Fibroblast of villous mesenchyme (primary cell): ENCODE data around the gene PELI3. TPM values are rescaled to one million over a fixed set of nuclear protein-coding genes. Genes with fewer than 3 reads are reported as not detected.

Experiments used
- DNase-seq: peaks from one replicate; pipeline ENCODE4 v3.0.0-alpha.2; 2010; ENCODE audit warnings: low read depth
- H3K4me3 ChIP-seq: 2 replicates; pipeline ENCODE4 v1.5.1; 2011; ENCODE audit warnings: low read depth, mild to moderate bottlenecking, low read length
- total RNA-seq: library from RNA; depleted of rRNA; stranded (reverse); fragments of >200 nt; gene quantifications from 2 replicates; pipeline ENCODE4 v1.2.3, GENCODE V29; 2012
- TF ChIP-seq, protein P1 (sequence below): IDR thresholded peaks from 2 replicates; pipeline ENCODE4 v1.5.1; 2012; ENCODE audit warnings: low read depth, mild to moderate bottlenecking, low read length; ENCODE audit not compliant: insufficient read depth

PELI3 gene
- total RNA-seq, 1 donor = 10.8 TPM

DNA sequence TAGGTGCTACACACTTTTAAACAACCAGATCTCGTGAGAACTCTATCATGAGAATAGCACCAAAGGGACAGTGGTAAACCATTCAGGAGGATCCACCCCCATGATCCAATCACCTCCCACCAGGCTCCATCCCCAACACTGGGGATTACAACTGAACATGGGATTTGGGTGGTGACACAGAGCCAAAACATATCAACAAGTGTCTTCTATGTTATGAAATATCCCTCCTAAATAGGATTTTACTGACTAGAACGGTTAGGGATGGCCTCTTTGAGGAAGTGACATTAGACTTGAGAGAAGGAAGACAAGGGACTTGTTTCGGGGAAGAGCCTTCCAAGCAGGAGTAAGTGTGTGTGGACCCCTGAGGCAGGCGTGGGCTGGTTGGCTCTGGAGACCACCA is 16.1 kb upstream of the PELI3 start:
- no peak for DNase-seq
- TF ChIP-seq, protein P1, sequence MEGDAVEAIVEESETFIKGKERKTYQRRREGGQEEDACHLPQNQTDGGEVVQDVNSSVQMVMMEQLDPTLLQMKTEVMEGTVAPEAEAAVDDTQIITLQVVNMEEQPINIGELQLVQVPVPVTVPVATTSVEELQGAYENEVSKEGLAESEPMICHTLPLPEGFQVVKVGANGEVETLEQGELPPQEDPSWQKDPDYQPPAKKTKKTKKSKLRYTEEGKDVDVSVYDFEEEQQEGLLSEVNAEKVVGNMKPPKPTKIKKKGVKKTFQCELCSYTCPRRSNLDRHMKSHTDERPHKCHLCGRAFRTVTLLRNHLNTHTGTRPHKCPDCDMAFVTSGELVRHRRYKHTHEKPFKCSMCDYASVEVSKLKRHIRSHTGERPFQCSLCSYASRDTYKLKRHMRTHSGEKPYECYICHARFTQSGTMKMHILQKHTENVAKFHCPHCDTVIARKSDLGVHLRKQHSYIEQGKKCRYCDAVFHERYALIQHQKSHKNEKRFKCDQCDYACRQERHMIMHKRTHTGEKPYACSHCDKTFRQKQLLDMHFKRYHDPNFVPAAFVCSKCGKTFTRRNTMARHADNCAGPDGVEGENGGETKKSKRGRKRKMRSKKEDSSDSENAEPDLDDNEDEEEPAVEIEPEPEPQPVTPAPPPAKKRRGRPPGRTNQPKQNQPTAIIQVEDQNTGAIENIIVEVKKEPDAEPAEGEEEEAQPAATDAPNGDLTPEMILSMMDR = no peak
- H3K4me3 ChIP-seq = no peak overlapping the region

DNA sequence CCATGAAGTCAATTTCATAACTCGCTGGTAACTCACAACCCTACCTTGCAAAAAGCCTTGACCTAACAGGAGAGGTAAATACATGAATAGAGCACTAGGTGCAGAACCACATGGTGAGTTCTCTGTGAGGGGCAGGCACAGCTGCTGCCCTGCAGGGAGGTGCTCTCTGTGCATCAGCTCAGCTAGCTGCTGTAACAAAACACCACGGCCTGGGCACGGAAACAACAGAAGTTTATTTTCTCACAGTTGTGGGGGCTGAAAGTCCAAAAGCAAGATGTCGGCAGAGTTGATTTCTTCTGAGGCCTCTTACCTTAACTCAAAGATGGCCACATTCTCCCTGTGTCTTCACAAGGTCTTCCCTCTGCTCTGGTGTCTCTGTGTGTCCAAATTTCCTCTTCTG is 15.0 kb upstream of the PELI3 start:
- TF ChIP-seq, protein P1 = no peak
- no peak for DNase-seq
- no peak overlapping the region for H3K4me3 ChIP-seq

DNA sequence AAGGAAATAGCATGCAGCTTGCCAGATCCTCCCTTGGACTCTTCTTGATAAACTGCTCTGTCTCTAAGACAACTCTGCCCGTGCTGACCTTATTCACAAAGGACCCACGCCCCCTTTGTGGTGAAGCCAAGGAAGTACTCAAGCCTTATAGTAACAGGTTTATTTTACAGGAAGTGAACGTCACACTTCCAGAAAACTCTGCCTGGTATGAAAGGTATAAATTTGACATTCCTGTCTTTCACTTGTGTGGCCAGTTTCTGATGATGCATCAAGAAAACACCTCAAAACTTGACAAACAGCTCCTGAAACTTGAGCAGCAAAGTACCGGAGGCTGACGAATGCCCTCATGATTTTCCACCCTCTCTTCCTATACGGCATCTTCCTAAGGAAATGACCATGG is 12.5 kb upstream of the PELI3 start:
- TF ChIP-seq, protein P1 = no peak
- no peak for DNase-seq
- H3K4me3 ChIP-seq = no peak overlapping the region

DNA sequence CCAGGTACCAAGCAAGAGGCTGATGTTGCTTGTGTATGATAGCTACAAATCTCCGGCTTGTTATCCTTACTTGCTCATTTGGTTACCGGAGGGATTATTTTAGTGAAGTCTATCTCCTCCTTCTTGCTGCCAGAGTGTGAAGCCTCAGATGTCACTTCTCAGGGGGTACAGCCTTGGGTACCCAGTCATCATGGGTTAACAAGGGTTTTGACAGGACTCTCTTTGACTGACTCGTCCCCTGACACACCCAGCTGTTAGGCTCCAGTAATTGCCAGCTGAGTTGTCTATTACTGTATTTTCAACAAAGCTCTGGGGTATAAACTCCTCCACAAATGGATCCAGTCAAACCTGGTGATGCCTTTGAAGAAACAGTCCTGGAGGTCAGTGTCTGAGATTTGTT is 11.9 kb upstream of the PELI3 start:
- no peak overlapping the region for H3K4me3 ChIP-seq
- no peak for DNase-seq
- TF ChIP-seq, protein P1 = no peak

DNA sequence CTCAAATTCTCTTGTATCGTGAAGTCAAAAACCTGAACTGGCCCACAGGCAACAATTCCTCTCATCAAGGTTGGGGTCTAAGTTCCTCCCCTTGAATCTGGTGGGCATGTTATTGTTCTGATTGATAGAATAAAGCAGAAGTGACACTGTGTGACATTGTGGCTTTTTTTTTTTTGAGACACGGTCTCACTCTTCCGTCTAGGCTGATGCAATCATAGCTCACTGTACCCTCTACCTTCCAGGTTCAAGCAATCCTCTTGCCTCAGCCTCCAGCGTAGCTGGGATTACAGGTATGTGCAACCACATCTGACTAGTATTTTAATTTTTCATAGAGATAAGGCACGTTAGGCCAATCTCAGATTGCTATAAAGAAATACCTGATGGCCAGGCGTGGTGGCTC is 8.9 kb upstream of the PELI3 start:
- TF ChIP-seq, protein P1 = no peak

DNA sequence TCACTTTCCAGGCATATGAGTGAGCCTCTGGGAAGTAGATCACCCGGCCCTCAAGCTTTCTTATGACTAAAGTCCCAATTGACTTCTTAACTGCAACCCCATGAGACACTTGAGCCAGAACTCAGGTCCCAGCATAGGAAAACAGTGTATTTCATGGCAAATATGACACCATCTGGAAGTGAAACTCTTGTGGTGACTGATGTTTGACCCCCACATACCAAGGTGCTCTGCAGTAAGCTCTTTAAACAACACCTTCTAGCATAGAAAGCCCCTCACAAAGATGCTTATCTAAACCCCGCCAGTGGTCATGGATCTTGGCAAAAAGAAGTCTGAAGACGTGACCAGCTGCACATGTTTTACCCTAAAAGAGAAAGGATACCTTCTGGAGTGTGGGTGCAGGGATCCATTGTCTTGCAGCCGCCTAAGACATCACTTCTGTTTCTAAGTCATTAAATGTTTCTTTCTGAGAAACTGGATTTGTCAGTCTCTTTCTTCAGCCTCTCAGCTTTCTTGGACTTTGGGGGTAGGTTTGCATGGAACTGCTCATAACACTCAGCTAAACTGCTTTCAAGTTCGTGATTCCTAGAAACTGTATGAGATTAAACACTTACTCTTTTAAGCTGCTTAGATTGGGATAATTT is 7.4 kb upstream of the PELI3 start:
- peak; percentile 11 for DNase-seq
- H3K4me3 ChIP-seq = no peak overlapping the region
- TF ChIP-seq, protein P1 = no peak

More for the DNA sequence above, 8.9 kb upstream of the PELI3 start:
- no peak overlapping the region for H3K4me3 ChIP-seq
- no peak for DNase-seq

DNA sequence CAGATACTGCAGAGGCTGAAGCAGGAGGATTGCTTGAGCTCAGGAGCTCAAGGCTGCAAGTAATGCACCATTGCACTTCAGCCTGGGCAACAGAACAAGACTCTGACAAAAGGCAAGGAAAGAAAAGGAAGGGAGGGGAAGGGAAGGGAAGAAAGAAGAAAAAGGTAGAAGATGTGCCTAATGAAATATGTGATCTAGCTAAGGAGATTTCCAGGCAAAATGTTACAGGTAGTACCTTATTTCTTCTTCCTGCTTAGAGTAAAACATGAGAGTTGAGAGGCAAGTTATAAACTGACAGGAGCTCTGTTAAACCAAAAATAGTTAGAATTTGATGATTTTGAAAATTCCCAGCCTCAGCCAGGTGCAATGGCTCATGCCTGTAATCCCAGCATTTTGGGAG is 4.7 kb upstream of the PELI3 start:
- TF ChIP-seq, protein P1 = no peak
- no peak overlapping the region for H3K4me3 ChIP-seq
- no peak for DNase-seq
